GM06990 (cell line): ENCODE data around the gene TERB1.

Experiments
- DNase-seq: peaks from one replicate; pipeline ENCODE4 v3.0.0-alpha.2; 2011; ENCODE audit not compliant: insufficient read length; ENCODE audit errors: extremely low read depth
- H3K27me3 ChIP-seq: replicated peaks from 2 replicates; pipeline ENCODE4 v1.6.0; 2011; ENCODE audit warnings: low read length; ENCODE audit not compliant: control insufficient read depth, insufficient read depth
- H3K36me3 ChIP-seq: 2 replicates; pipeline ENCODE4 v1.5.1; 2011; ENCODE audit warnings: low read length; ENCODE audit not compliant: control insufficient read depth, insufficient read depth
- H3K4me3 ChIP-seq: replicated peaks from 2 replicates; pipeline ENCODE4 v1.5.1; 2011; ENCODE audit warnings: low read depth, mild to moderate bottlenecking, control low read depth, low read length
- TF ChIP-seq, protein P1 (sequence below): IDR thresholded peaks from 2 replicates; pipeline ENCODE4 v1.5.1; 2011; ENCODE audit warnings: low read length, control low read depth, mild to moderate bottlenecking, inconsistent platforms; ENCODE audit not compliant: insufficient read depth, poor library complexity, severe bottlenecking

TERB1 gene

DNA sequence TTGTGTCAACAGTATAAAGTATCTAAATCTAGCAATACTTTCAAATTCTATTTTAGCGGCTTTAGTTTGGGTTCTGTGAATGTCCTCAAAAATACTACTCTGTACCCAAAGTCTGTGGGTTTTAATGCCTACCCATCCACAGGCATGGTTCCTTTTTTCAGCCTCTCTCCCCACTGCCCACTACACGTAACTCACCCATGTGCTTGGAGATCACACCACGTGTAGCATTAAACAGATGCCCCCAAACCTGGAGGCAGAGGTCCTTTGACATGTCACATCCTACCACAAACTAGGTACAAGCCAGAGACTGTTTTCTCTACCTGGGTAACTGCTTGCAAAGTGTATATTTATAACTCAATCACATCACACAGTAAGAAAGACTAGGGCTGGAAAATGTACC is 55.3 kb downstream of the TERB1 start:
- TF ChIP-seq, protein P1, sequence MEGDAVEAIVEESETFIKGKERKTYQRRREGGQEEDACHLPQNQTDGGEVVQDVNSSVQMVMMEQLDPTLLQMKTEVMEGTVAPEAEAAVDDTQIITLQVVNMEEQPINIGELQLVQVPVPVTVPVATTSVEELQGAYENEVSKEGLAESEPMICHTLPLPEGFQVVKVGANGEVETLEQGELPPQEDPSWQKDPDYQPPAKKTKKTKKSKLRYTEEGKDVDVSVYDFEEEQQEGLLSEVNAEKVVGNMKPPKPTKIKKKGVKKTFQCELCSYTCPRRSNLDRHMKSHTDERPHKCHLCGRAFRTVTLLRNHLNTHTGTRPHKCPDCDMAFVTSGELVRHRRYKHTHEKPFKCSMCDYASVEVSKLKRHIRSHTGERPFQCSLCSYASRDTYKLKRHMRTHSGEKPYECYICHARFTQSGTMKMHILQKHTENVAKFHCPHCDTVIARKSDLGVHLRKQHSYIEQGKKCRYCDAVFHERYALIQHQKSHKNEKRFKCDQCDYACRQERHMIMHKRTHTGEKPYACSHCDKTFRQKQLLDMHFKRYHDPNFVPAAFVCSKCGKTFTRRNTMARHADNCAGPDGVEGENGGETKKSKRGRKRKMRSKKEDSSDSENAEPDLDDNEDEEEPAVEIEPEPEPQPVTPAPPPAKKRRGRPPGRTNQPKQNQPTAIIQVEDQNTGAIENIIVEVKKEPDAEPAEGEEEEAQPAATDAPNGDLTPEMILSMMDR, result no peak
- Histone ChIP-seq H3K4me3 (no peak overlapping the region), H3K36me3 (peaks cover 9% of the 10 kb centered on the region), H3K27me3 (no peaks in the 10 kb centered on the region)
- no peak for DNase-seq

DNA sequence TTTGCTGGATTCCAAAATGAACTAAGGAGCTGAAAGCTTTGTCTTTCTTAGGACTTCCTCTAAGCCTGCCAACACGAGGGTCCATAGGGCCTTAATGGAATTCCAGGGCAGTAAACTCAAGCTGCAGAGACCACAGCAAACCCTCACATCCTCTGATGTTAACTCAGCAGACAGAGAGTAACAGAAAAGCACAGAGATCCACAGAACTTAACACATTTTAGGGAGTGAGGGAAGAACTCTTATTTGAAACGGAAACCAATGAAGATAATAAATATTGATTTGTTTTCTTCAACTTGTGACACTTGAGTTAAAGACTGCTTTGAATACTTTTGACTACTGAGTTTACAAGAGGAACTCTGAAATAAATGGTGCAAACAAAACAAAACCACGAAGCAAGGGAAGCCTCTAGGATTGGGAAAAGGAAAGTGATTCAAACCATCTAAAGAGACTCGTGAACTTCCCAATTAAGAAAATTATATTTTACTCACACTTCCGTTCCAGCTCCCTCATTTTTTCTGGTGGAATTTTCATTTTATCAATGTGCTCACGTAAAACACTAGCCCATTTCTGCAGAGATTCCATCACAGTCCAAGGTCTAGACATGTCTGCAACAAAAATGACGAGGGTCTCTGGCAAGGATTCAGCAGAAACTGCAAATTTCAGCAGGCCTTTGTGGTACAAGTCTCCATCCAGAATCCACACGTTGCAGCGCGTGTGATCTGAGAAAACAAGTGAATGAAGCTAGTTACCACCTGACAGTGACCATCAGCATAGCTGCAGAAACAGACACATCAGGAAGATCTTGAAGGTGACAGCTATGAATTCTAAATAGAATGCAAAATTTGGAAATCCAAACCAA is 59.2 kb downstream of the TERB1 start:
- Histone ChIP-seq H3K27me3 (no peaks in the 10 kb centered on the region), H3K36me3 (peaks cover 13% of the 10 kb centered on the region), H3K4me3 (no peak overlapping the region)
- DNase-seq, result no peak
- TF ChIP-seq, protein P1, result no peak

DNA sequence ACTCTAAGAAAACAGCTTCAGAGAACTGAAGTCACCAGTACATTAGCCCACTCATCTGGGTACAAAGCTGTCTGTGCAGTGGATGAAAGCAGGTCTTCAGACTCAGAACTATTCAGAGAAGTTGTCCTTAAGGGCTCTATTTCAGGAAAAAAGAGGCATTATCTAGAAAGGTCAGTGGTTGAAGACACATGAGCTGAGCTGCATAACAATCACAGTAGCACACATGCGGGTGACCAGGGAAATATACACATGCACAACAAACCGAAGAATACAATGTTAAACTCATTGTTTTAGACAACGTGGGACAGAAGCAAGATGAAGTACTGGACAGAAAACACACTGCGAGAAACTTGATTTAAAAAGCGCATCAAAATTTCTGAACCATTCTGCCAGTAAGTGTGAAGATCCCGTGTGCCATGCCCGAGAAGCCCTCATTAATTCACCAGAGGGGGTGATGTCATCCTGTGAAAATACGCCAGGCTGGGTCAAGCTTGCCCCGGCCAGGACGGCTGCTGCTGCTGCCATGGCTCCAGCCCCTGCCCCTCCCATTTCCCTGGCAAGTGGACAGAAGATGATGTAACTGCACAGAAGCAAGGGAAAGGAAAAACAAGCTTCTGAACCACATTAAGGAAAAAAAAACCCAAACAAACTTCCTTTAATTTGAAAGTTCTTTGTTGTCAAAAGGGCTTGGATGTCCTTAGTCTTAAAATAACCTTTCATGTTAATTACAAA is 60.0 kb downstream of the TERB1 start:
- Histone ChIP-seq H3K27me3 (no peaks in the 10 kb centered on the region), H3K4me3 (no peak overlapping the region), H3K36me3 (peaks cover 13% of the 10 kb centered on the region)
- no peak for DNase-seq
- TF ChIP-seq, protein P1, result no peak

DNA sequence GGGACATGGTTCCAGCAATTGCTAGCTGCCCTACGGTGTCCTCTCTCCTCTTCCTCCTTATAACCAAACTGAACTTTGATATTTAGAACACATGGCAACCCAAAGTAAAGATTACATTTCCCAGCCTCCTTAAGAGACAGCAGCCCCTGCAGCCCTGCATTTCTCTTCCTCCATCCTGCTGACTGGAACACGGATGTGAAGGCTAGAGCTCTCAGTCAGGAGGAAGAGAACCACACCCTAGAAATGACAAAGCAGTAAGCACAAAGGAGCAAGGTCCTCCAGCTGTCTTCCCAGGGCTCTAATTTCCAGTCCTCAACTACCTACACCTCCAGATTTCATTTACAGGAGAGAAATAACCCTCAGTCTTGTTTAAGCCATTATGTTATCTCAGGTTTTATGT is 60.9 kb downstream of the TERB1 start:
- no peak overlapping the region for H3K4me3 ChIP-seq
- DNase-seq, result no peak
- H3K36me3 ChIP-seq, result peaks cover 13% of the 10 kb centered on the region
- TF ChIP-seq, protein P1, result no peak
- no peaks in the 10 kb centered on the region for H3K27me3 ChIP-seq

DNA sequence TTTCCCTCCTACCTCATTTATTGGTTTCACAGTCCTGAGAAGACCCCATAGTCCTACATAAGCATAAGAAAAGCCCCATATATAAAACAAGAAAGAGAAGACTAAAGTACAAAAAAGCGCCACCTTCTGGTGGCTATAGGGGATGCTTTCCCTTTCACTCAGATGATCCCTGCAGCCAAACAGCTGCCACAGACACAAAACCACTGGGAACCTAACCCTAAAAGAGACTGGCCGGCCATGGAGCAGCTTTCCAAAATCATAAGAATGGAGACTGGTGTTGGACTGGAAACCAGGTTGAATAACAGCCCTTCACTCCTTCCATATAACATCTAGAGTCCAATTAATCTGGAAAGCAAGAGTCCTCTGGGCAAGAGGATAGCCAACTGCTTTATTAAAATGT is 61.4 kb downstream of the TERB1 start:
- Histone ChIP-seq H3K36me3 (peaks cover 11% of the 10 kb centered on the region), H3K27me3 (no peaks in the 10 kb centered on the region), H3K4me3 (no peak overlapping the region)
- TF ChIP-seq, protein P1, result peak; percentile 69
- DNase-seq, result no peak
